Panc1 (cell line): ENCODE data around the gene KCNMB2.

Source experiments
- CTCF ChIP-seq: fragments of 450-650 bp; IDR thresholded peaks from 2 replicates; pipeline ENCODE4 v1.5.1; 2017; ENCODE audit warnings: mild to moderate bottlenecking
- POLR2AphosphoS5 ChIP-seq: IDR thresholded peaks from 2 replicates; pipeline ENCODE4 v1.6.1; 2012; ENCODE audit warnings: mild to moderate bottlenecking, low read depth, low read length, moderate library complexity

DNA sequence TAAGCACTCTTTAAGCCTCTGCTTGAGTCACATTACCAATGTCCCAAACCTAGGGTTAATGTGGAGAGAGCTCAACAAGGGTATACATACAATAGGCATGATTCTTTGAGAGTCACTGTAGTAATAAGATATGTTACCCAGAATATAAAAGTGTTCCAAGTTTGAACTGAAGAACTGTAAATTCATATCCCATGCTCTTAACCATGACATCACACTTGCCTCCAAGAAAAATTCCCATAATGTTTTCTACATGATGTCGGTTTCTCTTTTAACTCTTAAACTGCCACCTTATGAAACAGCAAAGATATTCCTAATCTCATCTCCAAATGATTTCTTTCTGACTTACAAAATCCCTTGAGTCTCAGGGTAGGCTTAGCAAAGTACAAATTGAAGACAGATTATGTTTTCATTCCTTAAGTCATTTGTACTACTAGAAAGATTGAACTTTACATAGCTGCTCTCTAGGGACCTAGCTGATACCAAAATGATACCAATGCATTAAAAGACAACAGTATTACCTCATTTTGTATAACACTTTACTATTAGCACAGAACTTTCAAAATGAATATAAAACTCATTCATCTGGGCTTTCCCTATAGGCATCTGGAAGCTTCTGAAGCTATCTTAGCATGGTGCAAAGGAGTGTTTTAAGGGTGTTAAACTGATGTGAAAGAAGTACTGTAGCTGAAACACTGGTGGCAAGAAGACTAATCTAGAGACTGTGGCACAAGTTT is 127.1 kb downstream of the KCNMB2 start:
- TF ChIP-seq CTCF (no peak), POLR2AphosphoS5 (no peak)
